SKM-1 treated with dmso at 0.1 percent for 144 hours (cell line): ENCODE data around the gene PPP2R5E.

ENCODE experiments used
- DNase-seq: peaks from one replicate; lab custom pipeline; 2025; ENCODE audit not compliant: unreplicated experiment; lab: John Stamatoyannopoulos, UW

Gene PPP2R5E

DNA sequence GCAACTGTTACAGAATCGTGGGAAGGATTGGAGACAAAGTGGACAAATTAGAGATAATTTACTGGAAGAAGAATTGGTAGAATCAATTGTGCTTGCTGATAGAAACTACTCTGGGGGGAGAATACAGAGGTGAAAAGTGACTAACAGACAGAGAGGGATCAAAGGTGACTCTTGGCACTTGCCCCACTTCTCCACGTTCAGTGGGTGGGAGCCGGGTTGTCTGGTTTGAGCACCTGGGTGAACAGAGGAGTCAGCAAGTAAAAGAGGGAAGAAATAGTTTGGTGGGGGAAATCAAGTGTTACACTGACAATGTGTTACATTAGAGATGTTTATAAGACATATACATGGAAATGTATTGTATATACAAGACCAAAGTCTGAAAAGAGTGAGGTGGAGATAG is 69.1 kb downstream of the PPP2R5E start:
- DNase-seq: no peak

DNA sequence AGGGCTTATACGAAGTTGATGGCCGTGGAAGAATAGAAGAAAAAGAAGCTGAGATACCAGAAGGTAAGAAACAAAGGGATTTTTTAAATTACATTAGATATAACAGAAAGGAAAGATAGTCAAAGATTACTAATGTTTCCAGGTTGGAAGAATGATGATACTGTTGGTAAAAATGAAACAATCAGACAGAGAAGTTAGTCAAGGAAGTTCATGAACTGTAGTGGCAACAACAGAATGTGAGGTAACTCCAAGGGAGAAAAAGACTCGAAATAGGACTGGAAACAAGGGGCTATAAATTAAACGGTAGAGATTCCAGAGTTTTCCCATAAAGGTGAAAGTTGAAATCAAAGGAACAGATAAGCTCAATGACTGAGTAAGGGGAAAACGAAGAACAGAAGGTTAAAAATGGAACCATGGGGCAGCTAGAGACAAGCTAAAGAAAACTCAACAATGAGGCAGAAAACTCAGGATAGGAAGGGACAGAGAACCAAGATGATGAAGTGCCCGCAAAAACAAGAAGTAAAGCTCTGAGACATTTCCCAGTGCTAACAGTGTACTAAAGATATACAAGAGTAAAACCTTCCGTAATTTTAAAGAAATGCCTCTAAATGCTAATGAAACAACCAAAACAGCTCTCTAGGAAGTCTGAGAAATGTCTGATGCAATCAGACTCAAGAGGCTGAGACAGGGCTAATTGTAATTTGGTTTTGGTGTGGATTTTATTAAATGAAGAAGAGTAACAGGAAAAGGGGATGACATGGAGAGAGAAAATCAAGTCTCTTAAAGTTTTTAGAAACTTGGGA is 70.0 kb downstream of the PPP2R5E start:
- DNase-seq: no peak

GRCh38 chr14:63470962-63471793 is 72.0 kb downstream of the PPP2R5E start:
- no peak for DNase-seq

- no peak for DNase-seq
Measured at GRCh38 chr14:63468294-63468693, 74.9 kb downstream of the PPP2R5E start.

DNA sequence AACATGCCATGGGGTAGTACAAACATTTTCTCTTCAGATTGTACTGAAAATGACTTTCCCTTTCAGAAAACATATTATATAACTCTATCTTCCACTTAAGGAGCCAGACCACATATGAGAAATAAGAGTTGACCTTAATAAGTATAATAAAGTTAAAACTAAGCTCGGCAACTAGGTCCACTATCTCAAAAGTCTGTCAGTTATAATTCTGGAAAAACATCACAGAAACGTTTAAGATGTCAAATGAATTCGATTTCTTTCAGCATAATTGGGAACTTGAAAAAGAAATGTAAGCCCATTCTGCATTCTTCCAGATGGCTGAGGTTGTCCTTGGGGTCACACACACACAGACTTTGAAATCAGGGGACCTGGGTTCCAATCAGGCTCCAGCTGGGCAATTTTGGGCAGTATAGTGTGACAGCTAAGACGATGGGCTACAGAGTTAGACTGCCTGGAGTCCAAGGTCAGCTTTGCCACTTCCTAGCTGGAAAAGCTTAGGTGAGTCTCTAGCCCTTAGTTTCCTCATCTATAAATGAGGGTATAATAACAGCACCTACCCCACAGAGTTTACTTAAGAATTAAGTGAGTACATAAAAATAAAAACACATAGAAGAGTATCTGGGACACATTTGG is 75.6 kb downstream of the PPP2R5E start:
- DNase-seq: no peak

DNA sequence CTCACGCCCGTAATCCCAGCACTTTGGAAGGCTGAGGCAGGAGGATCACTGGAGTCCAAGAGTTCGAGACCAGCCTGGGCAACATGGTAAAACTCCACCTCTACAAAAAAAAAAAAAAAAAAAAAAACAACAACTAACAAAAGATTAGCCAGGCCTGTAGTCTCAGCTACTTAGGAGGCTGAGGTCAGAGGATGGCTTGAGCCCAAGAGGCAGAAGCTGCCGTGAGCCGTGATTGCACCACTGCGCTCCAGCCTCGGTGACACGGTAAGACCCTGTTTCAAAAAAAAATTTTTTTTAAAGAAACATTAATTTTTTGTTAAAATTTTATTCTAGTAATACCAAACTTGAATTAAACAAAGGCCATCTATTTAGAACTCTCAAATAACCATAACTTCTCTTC is 77.8 kb downstream of the PPP2R5E start:
- DNase-seq: no peak

- DNase-seq: no peak
Measured at GRCh38 chr14:63460680-63461369, 82.4 kb downstream of the PPP2R5E start.

DNA sequence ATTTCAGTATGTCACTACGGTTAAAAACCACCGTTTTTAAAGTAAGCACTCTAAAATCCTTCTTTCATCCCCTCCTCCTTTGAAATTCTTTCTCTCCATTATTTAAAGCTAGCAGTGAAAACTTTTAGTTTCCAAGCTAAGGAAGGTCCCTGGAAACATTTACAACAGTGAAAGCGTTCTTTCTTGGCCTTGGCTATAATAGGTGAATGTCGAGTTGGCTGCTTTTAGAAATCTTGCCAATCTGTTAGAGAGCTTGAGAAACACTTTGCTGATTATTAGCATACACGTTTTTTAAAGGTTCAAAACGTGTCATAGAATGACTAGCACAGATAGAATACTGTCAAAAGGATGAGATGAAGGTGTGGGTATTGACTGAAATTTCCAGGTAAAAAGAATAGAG is 83.4 kb downstream of the PPP2R5E start:
- DNase-seq: no peak

GRCh38 chr14:63457498-63457897 is 85.7 kb downstream of the PPP2R5E start:
- no peak for DNase-seq

DNA sequence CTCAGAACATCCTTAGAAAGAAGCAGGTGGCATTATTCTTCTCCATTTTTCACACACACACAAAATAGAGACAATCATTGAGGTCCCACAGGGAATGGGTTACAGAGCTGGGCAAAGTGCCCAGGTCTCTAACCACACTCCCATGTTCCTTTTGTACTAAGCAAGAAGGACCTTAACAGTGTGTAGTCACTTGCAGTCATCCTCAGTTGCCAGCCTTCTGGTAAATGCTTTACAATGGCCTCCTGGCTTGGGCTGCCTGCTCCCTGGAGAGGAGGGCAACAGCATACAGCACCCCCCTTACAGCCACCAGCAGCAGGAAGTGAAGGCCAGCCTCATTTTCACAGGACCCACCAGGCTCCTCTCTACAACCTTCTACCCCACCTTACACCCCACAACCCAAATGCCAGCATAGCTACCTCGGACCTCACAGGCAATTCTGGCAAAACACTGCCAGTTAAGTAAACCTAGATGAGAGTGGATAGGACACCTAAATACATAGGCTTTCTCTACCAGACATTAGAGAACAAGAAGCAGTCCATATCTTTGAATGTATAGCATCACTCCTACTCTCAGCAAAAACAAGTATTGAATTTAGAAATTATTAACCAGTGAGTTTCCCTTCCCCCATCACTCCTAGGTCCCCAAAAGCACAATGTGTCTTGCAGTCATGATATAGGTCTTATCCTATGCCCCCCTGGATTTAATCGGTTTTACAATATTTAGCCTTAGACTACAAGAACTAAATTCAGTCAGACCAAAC is 88.1 kb downstream of the PPP2R5E start:
- no peak for DNase-seq

- DNase-seq: no peak
Measured at GRCh38 chr14:63454436-63454835, 88.7 kb downstream of the PPP2R5E start.

DNA sequence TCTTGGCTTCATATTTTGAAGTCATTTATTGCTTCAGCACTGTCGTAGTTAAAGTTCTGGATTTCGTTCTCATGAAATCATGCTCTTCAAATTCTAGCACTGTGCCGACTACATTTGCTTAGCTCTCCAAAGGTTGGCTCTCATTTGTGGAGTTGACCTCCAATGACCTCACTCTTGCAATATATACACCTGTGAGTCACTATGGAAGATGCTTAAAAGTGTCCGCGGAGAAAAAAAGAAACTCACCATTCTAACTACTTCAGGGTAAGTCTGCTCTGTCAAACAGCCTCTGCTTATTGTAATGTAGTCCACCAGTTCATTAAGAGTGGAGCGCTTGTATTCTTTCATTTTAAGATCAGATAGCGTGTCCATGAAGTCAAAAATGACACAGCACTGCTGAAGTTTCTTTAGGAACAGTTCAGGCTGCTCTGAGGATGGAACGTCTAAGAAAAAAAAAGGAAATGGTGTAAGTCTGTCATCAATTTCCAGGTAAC is 89.7 kb downstream of the PPP2R5E start:
- no peak for DNase-seq

- no peak for DNase-seq
Measured at GRCh38 chr14:63452796-63453195, 90.4 kb downstream of the PPP2R5E start.

DNA sequence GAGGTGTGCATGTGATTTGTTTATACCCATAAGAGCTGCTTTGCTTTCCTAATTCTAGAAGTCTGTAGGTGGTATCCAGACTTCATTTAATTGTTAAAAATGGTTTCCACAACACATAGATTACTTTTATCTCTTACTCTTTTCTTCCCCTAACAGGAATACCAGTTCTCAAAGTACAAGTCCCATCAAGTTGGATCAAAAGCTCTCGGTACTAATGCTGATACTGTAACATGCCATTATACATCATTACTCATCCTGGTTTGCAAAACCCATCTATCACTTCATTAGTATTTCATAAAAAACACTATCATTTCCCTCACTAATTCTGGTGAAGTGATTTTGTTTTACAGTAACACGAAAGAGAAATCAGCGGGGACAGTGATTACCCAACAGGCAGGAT is 94.3 kb downstream of the PPP2R5E start:
- no peak for DNase-seq

GRCh38 chr14:63444588-63444987 is 98.6 kb downstream of the PPP2R5E start:
- no peak for DNase-seq

GRCh38 chr14:63443988-63444387 is 99.2 kb downstream of the PPP2R5E start:
- no peak for DNase-seq

DNA sequence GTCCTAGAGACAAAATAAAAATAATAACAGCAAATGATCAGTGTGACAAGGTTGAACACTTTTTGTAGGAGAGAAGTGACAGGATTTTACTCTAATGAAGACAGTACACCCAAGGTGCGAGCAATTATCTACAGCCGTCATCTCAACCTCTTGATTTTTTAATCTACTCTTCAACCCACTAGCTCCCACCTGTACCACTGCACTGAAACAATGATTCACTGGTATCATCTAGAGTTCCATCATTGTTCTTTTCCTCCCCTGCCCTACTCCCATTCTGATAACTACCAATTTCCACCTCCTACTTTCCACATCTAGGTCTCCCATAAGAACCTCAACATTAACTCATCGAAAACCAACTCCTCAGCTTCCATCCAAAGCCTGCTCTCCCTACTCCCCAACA is 99.8 kb downstream of the PPP2R5E start:
- no peak for DNase-seq

DNA sequence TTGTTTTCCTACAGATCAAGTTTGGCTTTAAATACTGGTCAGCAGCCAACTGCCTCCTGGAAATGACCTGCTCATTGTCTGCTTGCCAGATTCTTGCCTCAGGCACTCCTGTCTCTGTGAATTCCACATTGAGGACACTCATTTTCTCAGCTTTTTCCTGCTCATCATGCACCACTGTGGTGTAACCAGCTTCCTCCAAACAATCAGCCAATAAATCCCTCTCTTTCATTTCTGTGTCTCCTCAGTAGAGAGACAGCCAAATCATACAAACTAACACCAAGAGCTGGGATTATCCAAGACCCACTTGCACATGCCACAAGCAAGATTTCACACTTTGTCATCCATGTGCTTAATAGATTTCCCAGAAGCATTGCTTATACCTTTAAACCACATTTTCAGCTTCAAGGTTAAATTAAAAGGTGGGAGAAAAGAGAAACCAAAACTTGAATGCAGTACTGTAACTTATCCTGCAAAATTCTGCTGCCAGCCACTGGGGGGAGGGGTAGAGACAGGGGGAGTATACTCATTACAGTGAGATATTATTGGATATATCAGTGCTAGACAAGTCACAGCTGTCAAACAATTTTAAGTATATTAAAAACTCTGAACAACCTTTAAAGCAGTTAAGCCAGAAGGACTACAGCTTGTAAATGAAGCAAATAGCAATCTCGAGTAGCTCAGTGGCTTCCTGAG is 105.0 kb downstream of the PPP2R5E start:
- no peak for DNase-seq

GRCh38 chr14:63436286-63437098 is 106.7 kb downstream of the PPP2R5E start:
- DNase-seq: no peak
